ENCODE data around the gene CNOT6L.
A peak's percentile ranks its signal among the peaks of the same experiment; 100 is the strongest.
"Not testable (repeated sequence)": the region's sequence is repeated elsewhere in the genome, so short reads cannot be mapped to it uniquely, and the experiment has no call there.

CNOT6L gene

GRCh38 chr4:77782102-77782835 lies 36.9 kb downstream of the CNOT6L start:
- no peak for DNase-seq (ENCODE audit: low spot score)

GRCh38 chr4:77780762-77781161 lies 38.4 kb downstream of the CNOT6L start:
- not testable (repeated sequence) for DNase-seq (ENCODE audit: low spot score)

GRCh38 chr4:77777135-77777807 lies 41.9 kb downstream of the CNOT6L start:
- no peak for DNase-seq (ENCODE audit: low spot score)

GRCh38 chr4:77776182-77777134 lies 42.7 kb downstream of the CNOT6L start:
- DNase-seq (ENCODE audit: low spot score): peak; percentile 5

- DNase-seq (ENCODE audit: low spot score): peak; percentile 5
Measured at GRCh38 chr4:77773101-77773500, 46.1 kb downstream of the CNOT6L start.

GRCh38 chr4:77771566-77771965 lies 47.6 kb downstream of the CNOT6L start:
- no peak for DNase-seq (ENCODE audit: low spot score)

- no peak for DNase-seq (ENCODE audit: low spot score)
Measured at GRCh38 chr4:77765720-77766119, 53.4 kb downstream of the CNOT6L start.

GRCh38 chr4:77762531-77762930 lies 56.6 kb downstream of the CNOT6L start:
- no peak for DNase-seq (ENCODE audit: low spot score)

GRCh38 chr4:77761595-77761994 lies 57.6 kb downstream of the CNOT6L start:
- no peak for DNase-seq (ENCODE audit: low spot score)

GRCh38 chr4:77758804-77759203 lies 60.4 kb downstream of the CNOT6L start:
- no peak for DNase-seq (ENCODE audit: low spot score)

- no peak for DNase-seq (ENCODE audit: low spot score)
Measured at GRCh38 chr4:77751764-77752163, 67.4 kb downstream of the CNOT6L start.

GRCh38 chr4:77745792-77746191 lies 73.4 kb downstream of the CNOT6L start:
- DNase-seq (ENCODE audit: low spot score): no peak

GRCh38 chr4:77742054-77742453 lies 77.1 kb downstream of the CNOT6L start:
- DNase-seq (ENCODE audit: low spot score): no peak

- no peak for DNase-seq (ENCODE audit: low spot score)
Measured at GRCh38 chr4:77740480-77740879, 78.7 kb downstream of the CNOT6L start.

- DNase-seq (ENCODE audit: low spot score): peak; percentile 41
Measured at GRCh38 chr4:77734928-77735327, 84.2 kb downstream of the CNOT6L start.

- no peak for DNase-seq (ENCODE audit: low spot score)
Measured at GRCh38 chr4:77731656-77732055, 87.5 kb downstream of the CNOT6L start.

- DNase-seq (ENCODE audit: low spot score): no peak
Measured at GRCh38 chr4:77728420-77728819, 90.7 kb downstream of the CNOT6L start.

GRCh38 chr4:77721073-77721472 lies 98.1 kb downstream of the CNOT6L start:
- no peak for DNase-seq (ENCODE audit: low spot score)

- not testable (repeated sequence) for DNase-seq (ENCODE audit: low spot score)
Measured at GRCh38 chr4:77718500-77718899, 100.7 kb downstream of the CNOT6L start.

GRCh38 chr4:77715414-77716290 lies 103.5 kb downstream of the CNOT6L start:
- no peak for DNase-seq (ENCODE audit: low spot score)

GRCh38 chr4:77714514-77714913 lies 104.7 kb downstream of the CNOT6L start:
- no peak for DNase-seq (ENCODE audit: low spot score)

GRCh38 chr4:77713884-77714283 lies 105.3 kb downstream of the CNOT6L start:
- DNase-seq (ENCODE audit: low spot score): no peak

All from AG08396 (cell line).